Measurements from ENCODE around the gene LTBP1.
"Not testable (repeated sequence)": the region's sequence is repeated elsewhere in the genome, so short reads cannot be mapped to it uniquely, and the experiment has no call there.

LTBP1 gene

DNA sequence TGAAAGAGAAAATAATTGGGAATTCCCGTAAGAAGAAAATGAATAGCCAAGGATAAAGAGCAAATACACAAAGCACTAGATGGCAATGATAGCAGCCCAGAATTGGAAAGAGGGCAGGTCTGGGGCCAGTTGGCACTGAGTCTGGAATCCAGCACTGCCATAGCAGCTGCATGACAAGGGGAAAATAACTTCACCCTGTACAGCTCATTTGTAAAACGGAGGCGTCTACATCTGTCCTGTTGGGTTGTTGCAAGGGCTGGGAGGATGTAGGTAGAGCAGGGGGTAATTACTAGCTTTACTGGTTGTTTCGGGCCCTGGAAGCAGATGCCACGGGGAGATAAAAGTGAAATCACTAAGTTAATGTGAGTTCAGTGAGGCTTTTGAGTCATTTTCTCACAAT is 419.7 kb downstream of the LTBP1 start:
- DNase-seq: no peak

GRCh38 chr2:33368524-33368923 is 421.8 kb downstream of the LTBP1 start:
- DNase-seq: not testable (repeated sequence)

GRCh38 chr2:33369191-33369590 is 422.4 kb downstream of the LTBP1 start:
- DNase-seq: no peak

DNA sequence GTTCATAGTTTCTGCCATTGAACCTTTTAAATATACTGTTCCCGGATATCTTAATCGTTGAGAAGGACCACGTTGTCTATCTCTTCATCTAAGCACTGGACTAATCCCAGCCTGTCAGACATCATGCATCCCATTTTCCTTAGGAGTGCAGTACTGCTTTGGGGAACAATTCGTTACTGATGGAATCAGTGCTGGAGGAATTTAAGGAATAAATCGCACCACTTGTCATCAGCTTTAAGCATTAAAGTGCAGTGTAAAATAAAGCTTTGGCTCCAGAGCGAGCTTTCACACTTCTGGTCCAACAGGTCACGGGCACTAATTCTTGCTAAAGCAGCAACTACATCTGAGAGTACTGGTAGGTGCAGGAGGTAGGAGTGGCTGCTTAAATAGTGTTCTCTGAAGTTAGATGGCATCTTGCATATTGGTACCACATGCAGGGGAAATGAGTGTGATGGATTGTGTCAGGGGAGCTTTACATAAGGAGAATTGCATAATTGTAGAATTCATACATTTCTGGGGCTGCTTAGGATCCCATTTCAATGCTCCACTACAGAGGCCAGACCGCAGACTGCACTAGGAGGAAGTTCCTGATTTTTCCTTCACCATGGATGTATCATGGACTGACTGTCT is 424.0 kb downstream of the LTBP1 start:
- DNase-seq: no peak

DNA sequence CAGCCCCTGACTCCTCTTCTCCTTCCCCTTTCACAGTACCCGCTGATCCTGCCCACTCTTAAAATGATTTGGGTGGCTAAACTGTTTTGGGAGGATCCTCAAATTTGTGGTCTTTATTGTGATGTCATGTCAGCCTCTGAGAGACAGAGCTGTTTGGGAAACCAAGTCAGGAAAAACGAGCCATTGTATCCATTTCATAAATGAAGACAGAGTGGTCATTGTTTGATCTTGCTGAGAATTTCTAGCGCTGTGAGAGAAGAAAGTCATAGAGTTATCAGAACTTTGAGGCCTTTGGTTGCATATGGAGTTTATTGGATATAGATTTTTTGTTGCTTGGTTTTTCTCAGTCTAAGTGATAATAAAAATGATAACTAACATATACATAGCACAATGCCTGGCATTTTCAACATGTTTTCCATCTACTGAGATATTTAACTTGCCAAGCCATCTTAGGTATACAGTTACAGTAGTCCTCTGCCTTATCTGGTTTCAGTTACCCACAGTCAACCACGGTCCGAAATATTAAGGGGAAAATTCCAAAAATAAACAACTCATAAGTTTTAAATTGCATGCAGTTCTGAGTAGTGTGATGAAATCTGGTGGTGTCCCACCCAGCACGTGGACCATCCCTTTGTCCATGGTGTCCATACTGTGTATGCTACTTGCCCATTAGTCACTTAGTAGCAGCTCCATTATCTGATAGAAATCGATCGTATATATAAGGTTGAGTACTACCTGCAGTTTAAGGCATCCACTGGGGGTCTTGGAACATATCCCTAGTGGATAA is 424.7 kb downstream of the LTBP1 start:
- no peak for DNase-seq

- DNase-seq: peak; percentile 49
Measured at GRCh38 chr2:33372940-33373553, 426.3 kb downstream of the LTBP1 start.

DNA sequence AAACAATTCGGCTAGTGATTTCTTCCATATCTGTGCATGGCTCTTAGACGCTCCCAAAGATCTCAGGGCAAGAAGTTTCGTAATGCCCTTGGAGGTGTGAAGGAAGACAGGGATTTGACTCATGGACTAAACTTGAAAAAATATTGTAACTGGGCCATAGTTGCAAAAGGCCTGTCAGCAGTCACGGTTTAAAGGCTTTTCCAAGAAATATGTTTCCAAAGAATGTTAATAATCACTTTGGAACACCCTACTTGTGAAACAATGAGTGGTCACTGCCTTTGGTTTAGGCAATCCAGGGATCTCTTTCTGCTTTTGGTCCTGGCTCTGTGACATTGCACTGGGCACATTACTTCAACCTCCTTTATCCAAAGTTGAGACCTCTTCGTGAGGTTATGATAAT is 427.2 kb downstream of the LTBP1 start:
- no peak for DNase-seq

GRCh38 chr2:33375054-33375453 is 428.3 kb downstream of the LTBP1 start:
- DNase-seq: no peak

- DNase-seq: no peak
Measured at GRCh38 chr2:33377048-33377447, 430.3 kb downstream of the LTBP1 start.

DNA sequence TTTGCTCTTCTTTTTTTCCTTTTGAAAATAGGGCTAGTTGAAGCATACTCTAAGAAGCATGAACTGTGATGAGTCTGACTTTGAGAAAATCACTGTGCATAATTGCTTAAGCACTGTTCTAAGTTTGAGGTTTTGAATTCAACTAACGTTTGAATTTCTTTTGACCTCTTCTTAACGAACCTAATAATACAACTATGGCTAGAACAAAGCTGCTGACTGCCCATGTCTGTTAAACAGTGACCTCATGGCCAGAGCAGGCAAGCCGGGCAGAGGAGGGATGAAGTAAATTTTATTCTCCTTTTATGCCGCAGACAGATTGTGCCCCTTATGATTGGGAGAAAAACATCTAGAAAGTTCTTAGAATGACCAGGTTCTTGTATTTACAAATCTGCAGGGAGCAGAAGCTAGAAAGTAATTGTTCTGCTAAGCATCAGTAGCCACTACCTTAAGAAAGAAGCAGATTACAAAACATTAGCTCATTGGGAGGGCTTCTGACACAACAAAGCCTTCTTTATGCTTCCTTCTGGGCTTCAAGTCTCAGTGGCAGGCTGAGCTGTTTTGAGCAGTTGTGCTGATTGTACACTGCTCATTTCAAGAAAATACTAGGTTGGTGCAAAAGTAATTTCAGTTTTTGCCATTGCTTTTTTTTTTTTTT is 431.9 kb downstream of the LTBP1 start:
- DNase-seq: no peak

DNA sequence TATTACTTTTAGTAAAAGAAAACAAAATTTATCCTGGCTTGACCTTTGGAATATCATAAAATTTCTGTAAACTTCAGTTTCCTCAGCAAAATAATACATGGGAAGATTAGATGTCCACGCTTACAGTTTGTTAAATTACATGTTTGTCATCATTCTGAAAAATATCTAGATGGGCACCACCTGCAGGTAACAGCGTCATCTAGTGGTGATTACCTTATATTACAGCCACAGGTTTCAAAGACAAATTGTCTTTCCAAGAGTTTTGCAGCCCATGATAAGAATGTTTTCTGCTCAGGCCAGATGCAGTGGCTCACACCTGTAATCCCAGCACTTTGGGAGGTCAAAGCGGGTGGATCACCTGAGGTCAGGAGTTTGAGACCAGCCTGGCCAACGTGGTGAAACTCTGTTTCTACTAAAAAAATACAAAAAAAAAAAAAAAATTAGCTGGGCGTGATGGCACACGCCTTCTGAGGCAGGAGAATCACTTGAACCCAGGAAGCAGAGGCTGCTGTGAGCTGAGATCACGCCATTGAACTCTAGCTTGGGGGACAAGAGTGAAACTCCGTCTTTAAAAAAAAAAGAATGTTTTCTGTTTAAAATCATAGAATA is 433.4 kb downstream of the LTBP1 start:
- no peak for DNase-seq

DNA sequence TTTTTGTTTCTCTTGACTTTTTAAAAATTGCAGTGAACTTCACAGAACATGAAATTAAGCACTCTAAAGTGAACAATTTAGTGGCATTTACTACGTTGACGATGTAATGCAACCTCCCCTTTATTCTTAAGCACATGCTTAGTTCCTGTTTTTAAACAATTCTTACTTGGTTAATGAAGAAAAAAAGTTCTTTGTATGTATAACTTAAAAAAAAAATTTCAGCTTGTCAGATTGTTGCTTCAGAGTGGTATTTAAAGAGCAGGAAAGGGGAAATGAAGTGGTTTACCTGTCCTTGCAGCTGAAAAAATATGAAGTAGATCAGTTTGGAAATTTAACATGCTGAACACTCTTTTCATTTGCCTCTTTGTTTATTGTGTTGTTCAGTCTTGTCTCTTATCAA is 434.0 kb downstream of the LTBP1 start:
- no peak for DNase-seq

DNA sequence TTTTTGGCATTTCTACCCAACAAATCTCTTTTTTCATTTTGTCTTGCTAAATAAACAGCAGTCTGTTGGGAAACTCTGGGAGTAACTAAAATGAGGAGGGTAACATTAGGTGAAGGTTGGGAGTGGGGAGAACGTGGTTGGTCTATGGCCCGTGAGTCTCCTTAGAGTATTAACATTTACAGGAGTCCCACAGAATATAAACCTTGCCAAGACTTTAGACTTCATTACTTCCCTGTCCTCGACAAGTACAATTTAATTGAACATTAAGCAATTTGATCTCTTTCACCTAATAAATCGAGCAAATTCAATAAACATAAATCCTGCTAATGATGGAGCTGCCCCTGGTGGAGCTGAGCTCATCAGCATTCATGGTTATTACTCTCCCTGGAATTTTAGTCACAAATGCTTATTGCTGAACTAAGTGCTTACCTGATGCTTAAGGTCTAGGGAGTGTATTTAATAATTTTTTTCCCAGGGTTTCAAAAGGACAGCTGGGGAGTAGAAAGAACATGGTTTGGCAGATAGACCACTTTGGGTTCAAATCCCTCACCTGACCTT is 434.6 kb downstream of the LTBP1 start:
- DNase-seq: no peak

DNA sequence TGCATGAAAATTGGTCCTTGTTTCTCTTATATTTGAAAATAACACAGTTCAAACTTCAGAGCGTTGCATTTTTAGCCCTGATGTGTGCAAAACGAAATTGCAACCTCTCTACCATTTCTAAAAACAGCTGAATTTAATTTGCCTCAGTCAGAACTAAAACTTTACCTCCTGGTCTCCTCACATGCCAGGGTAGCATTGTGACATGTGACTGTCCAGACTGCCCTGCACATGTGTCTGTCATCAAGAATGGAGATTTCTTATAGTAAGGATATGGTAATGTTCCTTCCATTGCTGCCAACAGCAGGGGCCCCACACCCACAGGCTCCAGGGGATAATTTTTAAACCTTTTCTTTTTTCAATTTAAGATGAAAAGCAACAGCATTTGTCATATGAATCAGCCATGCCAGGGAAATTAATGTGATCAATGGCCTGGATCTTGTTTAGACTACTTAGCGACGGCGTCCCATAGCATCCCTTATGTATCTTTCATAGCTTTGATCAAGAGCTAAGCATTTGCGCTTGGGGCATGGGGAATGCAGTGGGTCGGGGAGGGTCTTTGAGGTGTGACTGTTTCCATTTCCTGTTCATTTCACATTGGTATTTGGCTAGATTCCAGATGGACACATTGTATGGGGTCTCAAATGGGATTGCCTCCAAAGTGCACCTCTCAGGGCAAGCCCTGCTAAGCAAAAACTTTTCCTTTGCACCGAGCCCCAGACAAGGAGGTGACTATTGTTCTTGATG is 437.3 kb downstream of the LTBP1 start:
- no peak for DNase-seq

- no peak for DNase-seq
Measured at GRCh38 chr2:33384599-33384961, 437.8 kb downstream of the LTBP1 start.

DNA sequence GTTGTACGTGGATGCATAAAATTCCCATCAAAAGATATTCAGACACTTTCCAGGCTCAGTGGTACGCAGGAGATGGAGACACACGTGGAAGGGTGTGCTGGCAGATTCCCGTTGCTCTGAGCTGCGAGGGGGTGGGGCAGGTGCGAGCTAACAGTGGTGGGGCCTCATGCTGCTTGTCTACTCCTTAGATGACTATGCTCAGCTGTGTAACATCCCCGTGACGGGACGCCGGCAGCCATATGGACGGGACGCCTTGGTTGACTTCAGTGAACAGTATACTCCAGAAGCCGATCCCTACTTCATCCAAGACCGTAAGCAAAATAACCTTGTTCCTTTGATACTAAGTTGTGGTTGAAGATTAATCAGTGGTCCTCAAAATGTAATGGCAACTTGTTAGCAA is 442.2 kb downstream of the LTBP1 start:
- DNase-seq: no peak

GRCh38 chr2:33389695-33390094 is 442.9 kb downstream of the LTBP1 start:
- DNase-seq: not testable (repeated sequence)

GRCh38 chr2:33391529-33392255 is 444.9 kb downstream of the LTBP1 start:
- no peak for DNase-seq

GRCh38 chr2:33392366-33392765 is 445.6 kb downstream of the LTBP1 start:
- no peak for DNase-seq

DNA sequence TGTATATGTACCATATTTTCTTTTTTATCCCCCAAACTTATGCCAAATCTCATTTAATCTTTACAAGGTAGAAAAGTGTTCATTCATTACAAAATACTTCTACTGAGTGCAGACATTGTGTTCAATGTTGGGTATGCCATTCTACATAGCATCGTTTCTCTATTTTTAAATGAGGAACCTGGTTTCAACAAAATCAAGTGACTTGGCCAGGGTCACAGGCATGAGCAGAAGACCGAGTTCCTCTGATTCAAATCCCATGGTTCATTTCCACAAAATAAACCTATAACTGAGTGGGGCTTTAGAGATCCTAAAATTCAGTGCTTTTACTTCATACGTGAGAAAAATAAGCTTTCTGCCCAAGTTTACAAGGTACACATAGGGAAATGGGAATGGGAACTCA is 448.3 kb downstream of the LTBP1 start:
- no peak for DNase-seq

DNA sequence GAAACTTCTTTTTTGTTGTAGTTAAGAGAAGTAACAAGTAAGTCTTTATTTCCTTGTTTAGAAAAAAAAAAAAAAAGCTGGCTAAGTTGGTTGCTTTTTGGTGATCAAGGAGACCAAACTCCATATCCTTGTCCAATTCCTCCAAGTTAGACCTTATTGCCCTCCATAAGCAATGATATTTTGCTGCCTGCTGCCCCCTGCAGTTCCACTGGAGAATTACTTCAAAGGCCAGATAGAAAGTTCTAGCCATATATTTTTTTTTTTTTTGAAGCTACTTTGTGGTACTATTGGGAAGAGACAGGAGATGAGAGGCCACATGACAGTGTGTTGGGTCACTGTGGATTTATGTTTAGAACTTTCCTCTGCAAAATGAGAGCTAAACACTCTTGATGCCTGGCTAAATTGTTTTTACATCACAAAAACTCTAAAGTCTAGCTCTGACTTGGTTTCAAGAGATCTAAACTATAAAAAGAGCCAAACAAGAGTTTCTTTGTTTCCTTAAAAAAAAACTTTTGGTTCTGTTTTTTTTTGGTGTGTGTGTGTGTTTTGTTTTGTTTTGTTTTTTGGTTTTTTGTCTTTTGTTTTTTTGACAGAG is 449.0 kb downstream of the LTBP1 start:
- peak; percentile 46 for DNase-seq
